ENCODE data around the gene SH3BP4.

The SH3BP4 gene

DNA sequence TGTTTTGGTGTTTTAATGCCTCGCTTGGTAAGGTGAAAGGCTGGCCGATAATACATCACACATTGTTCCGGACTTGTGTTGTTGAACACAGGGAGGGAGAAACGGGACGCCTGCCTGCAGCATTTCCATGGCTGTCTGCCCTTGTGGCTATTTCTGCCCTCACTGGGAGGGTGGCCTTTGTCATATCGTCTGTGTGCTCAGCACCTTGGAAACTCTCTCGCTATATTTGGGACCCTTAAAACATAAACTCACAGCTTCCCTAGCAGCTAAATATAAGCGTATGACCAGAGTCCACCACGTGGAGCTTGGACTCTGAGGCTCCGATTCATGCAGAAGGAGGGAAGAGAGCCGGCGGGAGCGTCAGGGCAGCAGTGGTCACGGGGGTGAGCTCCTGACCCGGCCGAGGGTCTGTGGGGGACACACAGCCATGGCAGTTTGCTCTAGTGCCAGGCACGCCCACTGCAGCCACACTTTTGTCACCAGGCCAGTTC is 111.7 kb downstream of the SH3BP4 start:
- Histone ChIP-seq H3K4me1 (no peaks in the 10 kb centered on the region), H3K9me3 (no peaks in the 10 kb centered on the region), H3K27me3 (ENCODE audit: low read depth) (no peaks in the 10 kb centered on the region), H3K36me3 (replicated peaks) (no peaks in the 10 kb centered on the region), H3K4me3 (no peak overlapping the region)
- no peak for DNase-seq (ENCODE audit: low spot score in 2 of 2)
- in situ Hi-C loops (cut with MboI; ENCODE audit: low sequenced_read_pairs) = no loop called here

DNA sequence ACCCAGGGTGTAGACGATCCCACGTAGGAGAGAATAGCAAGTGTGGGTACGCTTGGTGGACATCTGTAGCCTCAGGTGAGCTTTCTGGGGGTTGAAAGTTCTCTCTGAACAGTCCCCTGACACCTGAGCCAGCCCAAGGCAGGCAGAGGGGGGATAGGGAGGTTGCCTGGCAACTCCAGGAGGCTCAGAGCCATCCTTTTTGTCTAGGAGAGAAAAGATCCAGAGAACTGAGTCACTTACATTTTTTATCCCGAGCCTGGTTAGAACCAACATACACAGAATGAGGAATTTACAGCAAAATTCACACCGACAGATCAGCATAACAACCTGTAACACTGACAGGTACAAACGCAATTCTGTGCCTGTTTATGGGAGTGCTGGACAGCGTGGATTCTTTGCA is 113.2 kb downstream of the SH3BP4 start:
- H3K27me3 ChIP-seq (ENCODE audit: low read depth) = no peaks in the 10 kb centered on the region
- in situ Hi-C loops (cut with MboI; ENCODE audit: low sequenced_read_pairs) = no loop called here
- H3K4me3 ChIP-seq = no peak overlapping the region
- no peak for DNase-seq (ENCODE audit: low spot score in 2 of 2)
- no peaks in the 10 kb centered on the region for H3K4me1 ChIP-seq
- H3K36me3 ChIP-seq (replicated peaks) = no peaks in the 10 kb centered on the region
- no peaks in the 10 kb centered on the region for H3K9me3 ChIP-seq

DNA sequence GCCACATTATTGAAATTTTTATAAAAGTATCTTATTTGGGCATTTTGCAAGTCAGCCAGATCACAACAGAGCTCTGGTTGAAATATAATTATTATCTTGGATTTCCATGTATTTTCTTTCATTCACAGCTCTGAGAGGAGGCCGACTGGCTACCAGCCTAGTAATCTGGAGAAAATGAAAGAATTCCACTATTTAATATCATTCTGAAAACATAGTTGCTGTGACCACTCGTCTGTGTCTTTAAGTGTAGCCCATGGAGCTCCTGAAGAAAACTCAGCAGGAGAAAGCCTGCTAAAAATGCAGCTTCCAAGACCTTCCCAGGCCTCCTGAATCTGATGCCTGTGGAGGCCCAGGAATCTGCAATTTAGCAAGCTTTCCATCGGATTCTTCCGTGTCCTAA is 114.7 kb downstream of the SH3BP4 start:
- no peaks in the 10 kb centered on the region for H3K36me3 ChIP-seq (replicated peaks)
- no peak for DNase-seq (ENCODE audit: low spot score in 2 of 2)
- in situ Hi-C loops (cut with MboI; ENCODE audit: low sequenced_read_pairs) = no loop called here
- H3K4me3 ChIP-seq = no peak overlapping the region
- no peaks in the 10 kb centered on the region for H3K27me3 ChIP-seq (ENCODE audit: low read depth)
- no peaks in the 10 kb centered on the region for H3K9me3 ChIP-seq
- H3K4me1 ChIP-seq = no peaks in the 10 kb centered on the region

DNA sequence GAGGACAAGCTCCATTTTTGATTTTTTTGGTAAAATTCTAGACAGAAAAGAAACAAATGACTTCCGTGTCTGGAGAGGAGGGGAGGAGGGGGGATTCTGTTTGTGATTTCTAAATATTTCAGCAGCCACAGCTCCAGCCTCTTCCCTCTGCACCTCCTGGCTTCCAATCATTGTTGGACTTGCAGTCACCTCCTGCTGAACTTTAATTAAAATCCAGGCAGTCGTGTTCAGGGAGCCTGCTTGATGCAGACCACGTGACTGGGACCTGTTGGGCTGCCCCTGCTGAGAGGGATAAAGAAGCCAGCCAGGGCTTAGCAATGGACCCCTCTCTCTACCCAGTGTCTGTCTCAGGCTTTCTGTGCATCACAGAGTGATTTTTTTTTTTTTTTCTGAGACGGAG is 115.1 kb downstream of the SH3BP4 start:
- in situ Hi-C loops (cut with MboI; ENCODE audit: low sequenced_read_pairs) = no loop called here
- H3K4me1 ChIP-seq = no peaks in the 10 kb centered on the region
- H3K36me3 ChIP-seq (replicated peaks) = no peaks in the 10 kb centered on the region
- H3K4me3 ChIP-seq = no peak overlapping the region
- no peaks in the 10 kb centered on the region for H3K9me3 ChIP-seq
- H3K27me3 ChIP-seq (ENCODE audit: low read depth) = no peaks in the 10 kb centered on the region
- DNase-seq (ENCODE audit: low spot score in 2 of 2) = no peak

DNA sequence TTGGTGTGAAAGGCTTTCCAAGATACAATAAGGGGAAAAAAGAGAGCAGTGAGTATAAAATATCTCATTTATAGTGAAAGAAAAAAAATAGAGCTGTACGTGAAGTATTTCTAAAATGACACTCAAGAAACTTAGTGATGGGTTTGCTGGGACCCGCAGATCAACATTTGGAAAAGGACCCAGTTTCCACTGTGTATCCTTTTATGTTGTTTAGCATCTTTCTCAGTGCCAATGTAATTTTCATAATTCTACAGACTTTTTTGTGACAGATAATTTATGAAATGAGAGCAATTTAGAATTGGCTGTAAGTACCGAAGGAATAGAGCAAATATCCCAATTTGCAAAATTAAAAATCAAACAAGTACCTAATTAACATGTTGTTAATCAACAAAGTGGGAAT is 116.9 kb downstream of the SH3BP4 start:
- in situ Hi-C loops (cut with MboI; ENCODE audit: low sequenced_read_pairs) = no loop called here

DNA sequence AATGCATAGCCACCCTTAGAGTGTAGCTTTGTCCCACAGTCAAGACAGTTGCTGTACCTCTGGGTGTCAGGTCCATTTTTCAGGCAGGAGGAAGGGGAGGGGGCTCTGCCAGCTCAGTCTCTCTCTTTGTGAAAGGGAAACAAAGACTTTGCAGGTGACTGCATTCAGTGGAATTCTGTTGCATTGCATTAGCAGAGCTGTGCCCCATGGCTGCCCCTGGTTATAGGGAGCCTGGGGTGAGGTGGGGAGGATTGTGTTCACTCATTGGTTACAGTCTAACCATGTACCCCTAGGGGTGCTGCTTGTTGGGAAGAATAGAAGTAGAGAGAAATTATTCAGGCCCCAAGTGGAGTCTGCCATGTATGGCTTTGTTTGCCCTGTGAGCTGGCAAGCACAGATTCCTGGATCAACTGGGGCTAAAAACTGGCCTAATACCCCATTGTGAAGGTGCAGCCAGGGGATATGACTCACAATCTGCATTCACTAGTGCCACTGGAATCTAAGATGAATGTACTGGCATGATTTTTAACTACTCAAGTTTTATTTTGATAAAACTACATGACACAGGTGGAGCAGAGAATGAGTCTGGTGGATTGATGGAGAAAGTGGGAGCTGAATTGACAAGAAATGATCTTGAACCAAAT is 118.4 kb downstream of the SH3BP4 start:
- Histone ChIP-seq H3K4me3 (no peak overlapping the region), H3K4me1 (no peaks in the 10 kb centered on the region), H3K27me3 (ENCODE audit: low read depth) (no peaks in the 10 kb centered on the region), H3K36me3 (replicated peaks) (no peaks in the 10 kb centered on the region), H3K9me3 (no peaks in the 10 kb centered on the region)
- in situ Hi-C loops (cut with MboI; ENCODE audit: low sequenced_read_pairs) = no loop called here
- DNase-seq (ENCODE audit: low spot score in 2 of 2) = no peak

More for the DNA sequence above, 116.9 kb downstream of the SH3BP4 start:
- no peaks in the 10 kb centered on the region for H3K4me1 ChIP-seq
- no peaks in the 10 kb centered on the region for H3K36me3 ChIP-seq (replicated peaks)
- no peaks in the 10 kb centered on the region for H3K9me3 ChIP-seq
- DNase-seq (ENCODE audit: low spot score in 2 of 2) = no peak
- no peaks in the 10 kb centered on the region for H3K27me3 ChIP-seq (ENCODE audit: low read depth)
- H3K4me3 ChIP-seq = no peak overlapping the region

DNA sequence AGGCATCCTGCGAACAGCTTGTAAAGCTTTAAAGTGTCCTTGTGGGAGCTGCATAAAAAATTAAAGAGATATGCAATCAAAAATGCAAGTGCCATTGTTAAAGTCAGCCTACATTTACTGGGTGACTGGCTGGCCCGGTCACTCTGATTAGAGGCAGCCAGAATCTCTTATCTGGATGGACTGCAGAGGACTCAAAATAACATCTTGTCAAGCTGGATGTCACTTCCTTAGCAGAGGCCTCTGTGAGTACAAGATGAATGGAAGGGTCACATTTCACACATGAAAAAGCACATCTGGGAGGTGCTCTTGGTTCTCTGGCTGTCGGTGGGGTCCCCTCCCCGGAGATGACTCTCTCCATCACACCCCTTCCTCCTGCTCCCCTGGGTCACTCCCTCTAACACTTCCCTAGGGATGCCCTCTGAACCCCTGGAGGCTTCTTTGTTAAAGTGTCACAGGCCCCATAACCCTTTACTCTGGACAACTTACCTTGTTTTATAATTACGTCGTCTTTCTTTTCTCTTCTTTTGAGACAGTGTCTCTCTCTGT is 122.1 kb downstream of the SH3BP4 start:
- DNase-seq (ENCODE audit: low spot score in 2 of 2) = no peak
- H3K4me3 ChIP-seq = no peak overlapping the region
- in situ Hi-C loops (cut with MboI; ENCODE audit: low sequenced_read_pairs) = no loop called here
- H3K9me3 ChIP-seq = no peaks in the 10 kb centered on the region
- H3K27me3 ChIP-seq (ENCODE audit: low read depth) = no peaks in the 10 kb centered on the region
- no peaks in the 10 kb centered on the region for H3K4me1 ChIP-seq
- no peaks in the 10 kb centered on the region for H3K36me3 ChIP-seq (replicated peaks)

DNA sequence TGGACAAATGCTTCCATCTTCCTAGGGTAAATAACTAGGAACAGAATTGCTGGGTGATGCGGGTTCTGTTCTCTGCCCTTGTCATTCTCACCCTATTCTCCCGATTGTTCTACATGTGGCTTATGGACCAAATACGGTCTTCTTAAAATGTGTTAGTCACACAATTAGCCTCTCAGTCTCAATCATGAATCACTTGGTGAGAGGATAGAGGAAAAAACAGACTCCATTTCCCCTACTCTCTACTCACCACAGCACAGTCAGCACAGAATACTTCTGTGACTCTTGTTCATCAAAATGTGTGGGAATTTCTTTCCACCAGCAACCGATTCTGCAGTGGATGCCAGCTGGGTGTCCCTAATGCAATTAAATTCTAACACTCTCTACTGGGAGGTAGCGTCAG is 125.2 kb downstream of the SH3BP4 start:
- Histone ChIP-seq H3K36me3 (replicated peaks) (no peaks in the 10 kb centered on the region), H3K9me3 (no peaks in the 10 kb centered on the region), H3K4me3 (no peak overlapping the region), H3K4me1 (no peaks in the 10 kb centered on the region), H3K27me3 (ENCODE audit: low read depth) (no peaks in the 10 kb centered on the region)
- in situ Hi-C loops (cut with MboI; ENCODE audit: low sequenced_read_pairs) = no loop called here
- no peak for DNase-seq (ENCODE audit: low spot score in 2 of 2)

DNA sequence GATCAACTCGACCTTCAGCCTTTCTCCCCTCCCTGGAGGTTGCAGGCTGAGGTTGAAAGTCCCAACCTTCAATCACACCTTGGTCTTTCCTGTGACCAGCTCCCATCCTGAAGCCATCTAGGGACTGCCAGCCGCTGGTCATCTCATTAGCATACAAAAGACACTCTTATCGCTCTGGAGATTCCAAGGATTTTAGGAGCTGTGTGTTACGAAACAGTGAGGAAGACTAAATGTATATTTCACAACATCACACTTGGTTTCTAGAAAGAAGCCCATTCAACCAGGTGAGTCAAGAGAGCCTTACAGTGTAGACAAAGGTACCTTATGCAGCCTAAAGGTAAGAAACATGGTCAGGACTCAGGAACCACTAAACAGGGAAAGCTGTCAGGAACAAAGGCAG is 126.4 kb downstream of the SH3BP4 start:
- DNase-seq (ENCODE audit: low spot score in 2 of 2) = no peak

DNA sequence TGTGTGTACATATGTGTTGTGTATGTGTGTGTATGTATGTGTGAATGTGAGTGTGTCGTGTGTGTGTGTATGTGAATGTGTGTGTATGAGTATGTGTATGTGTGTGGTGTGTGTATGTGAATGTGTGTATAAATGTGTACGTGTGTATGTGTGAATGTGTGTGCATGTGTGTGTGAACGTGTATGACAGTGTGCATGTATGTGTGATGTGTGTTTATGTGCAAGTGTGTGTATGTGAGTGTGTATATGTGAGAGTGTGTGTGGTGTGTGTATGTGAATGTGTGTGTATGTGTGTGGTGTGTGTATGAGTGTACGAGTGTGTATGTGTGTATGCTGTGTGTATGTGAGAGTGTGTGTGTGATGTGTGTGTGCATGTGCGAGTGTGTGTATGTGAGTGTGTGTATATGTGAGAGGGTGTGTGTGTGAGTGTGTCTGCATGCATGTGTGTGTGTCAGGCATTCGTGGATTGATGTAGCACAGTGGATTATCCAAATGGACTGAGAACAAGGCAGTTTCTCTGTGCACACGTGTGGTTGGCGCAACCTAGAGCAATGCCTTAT is 127.2 kb downstream of the SH3BP4 start:
- H3K36me3 ChIP-seq (replicated peaks) = no peaks in the 10 kb centered on the region
- no peaks in the 10 kb centered on the region for H3K9me3 ChIP-seq
- no peaks in the 10 kb centered on the region for H3K27me3 ChIP-seq (ENCODE audit: low read depth)
- no peak for DNase-seq (ENCODE audit: low spot score in 2 of 2)
- in situ Hi-C loops (cut with MboI; ENCODE audit: low sequenced_read_pairs) = no loop called here
- H3K4me1 ChIP-seq = no peaks in the 10 kb centered on the region
- H3K4me3 ChIP-seq = no peak overlapping the region

More for the DNA sequence above, 126.4 kb downstream of the SH3BP4 start:
- Histone ChIP-seq H3K4me3 (no peak overlapping the region), H3K27me3 (ENCODE audit: low read depth) (no peaks in the 10 kb centered on the region), H3K36me3 (replicated peaks) (no peaks in the 10 kb centered on the region), H3K4me1 (no peaks in the 10 kb centered on the region), H3K9me3 (no peaks in the 10 kb centered on the region)
- in situ Hi-C loops (cut with MboI; ENCODE audit: low sequenced_read_pairs) = no loop called here

DNA sequence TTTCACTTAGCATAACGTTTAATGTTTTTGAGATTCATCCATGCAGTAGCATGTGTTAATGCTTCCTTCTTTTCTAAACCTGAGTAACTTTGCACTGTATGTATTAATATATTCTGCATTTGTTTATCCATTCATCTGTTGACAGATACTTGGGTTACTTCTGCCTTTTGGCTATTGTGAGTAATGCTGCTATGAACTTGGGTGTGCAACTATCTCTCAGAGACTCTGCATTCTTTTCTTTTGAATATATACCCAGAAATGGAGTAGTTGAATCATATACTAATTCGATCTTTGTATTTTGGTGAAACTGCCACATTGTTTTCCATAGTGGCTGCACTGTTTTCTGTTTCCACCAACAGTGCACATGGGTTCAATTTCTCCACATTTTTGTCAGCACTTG is 128.3 kb downstream of the SH3BP4 start:
- DNase-seq (ENCODE audit: low spot score in 2 of 2) = no peak
- H3K36me3 ChIP-seq (replicated peaks) = no peaks in the 10 kb centered on the region
- in situ Hi-C loops (cut with MboI; ENCODE audit: low sequenced_read_pairs) = no loop called here
- no peaks in the 10 kb centered on the region for H3K27me3 ChIP-seq (ENCODE audit: low read depth)
- no peaks in the 10 kb centered on the region for H3K4me1 ChIP-seq
- H3K9me3 ChIP-seq = no peaks in the 10 kb centered on the region
- H3K4me3 ChIP-seq = no peak overlapping the region

DNA sequence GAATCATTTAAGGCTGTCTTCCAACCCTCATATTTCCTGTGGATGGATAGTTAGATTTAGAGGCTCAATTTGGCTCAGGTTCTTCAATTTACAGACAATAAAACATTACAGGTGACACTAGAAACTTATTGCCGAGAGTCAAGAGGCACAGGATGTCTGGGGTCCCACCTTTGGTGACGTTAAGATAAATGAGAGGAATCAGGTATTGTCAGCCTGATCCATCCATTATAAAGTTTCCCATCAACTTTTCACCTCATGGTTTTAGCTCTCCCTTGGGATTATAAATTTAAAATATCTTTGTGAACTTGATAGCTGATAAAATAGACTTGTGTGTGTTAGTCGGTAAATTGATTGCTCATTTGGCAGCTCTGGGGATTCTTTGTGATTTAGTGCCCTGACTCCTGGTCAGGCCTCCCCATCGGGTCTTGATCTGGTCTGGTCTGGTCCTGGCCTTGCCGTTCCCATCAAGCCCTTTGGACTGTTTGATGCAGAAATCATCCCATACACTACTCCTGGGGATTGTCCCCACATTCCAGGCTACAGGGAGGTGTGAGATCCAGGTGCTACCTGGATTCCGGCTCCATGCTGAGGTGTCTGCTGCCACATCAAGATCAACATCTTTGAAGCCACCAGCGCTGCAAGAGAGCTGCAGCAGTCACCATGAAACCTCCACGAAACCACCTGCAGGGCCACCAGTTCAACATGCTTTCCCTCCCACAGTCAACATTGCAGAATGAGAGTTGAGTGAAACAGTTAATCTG is 130.9 kb downstream of the SH3BP4 start:
- no peak for DNase-seq (ENCODE audit: low spot score in 2 of 2)
- no peaks in the 10 kb centered on the region for H3K36me3 ChIP-seq (replicated peaks)
- no peak overlapping the region for H3K4me3 ChIP-seq
- H3K27me3 ChIP-seq (ENCODE audit: low read depth) = no peaks in the 10 kb centered on the region
- in situ Hi-C loops (cut with MboI; ENCODE audit: low sequenced_read_pairs) = no loop called here
- H3K4me1 ChIP-seq = no peaks in the 10 kb centered on the region
- no peaks in the 10 kb centered on the region for H3K9me3 ChIP-seq

DNA sequence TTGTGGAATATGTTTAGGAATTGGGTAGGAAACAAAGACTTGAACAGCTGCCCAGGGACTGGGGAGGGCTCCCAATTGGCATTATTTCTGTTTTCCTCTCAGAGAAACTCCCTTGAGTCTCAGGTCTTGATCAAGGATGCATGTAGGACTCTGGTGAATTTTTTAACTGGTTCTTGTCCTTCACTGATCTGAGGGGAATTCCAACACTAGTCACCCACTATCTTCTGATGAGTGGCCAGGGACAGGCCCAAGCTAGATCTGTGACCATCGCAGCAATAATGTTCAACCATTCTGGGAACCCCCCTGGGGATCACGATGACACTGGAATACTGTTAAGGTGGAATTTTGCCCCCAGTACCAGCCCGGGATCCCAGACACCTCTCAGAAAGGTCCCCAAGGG is 132.0 kb downstream of the SH3BP4 start:
- no peaks in the 10 kb centered on the region for H3K9me3 ChIP-seq
- H3K27me3 ChIP-seq (ENCODE audit: low read depth) = no peaks in the 10 kb centered on the region
- in situ Hi-C loops (cut with MboI; ENCODE audit: low sequenced_read_pairs) = no loop called here
- no peaks in the 10 kb centered on the region for H3K36me3 ChIP-seq (replicated peaks)
- no peak for DNase-seq (ENCODE audit: low spot score in 2 of 2)
- no peaks in the 10 kb centered on the region for H3K4me1 ChIP-seq
- H3K4me3 ChIP-seq = no peak overlapping the region

DNA sequence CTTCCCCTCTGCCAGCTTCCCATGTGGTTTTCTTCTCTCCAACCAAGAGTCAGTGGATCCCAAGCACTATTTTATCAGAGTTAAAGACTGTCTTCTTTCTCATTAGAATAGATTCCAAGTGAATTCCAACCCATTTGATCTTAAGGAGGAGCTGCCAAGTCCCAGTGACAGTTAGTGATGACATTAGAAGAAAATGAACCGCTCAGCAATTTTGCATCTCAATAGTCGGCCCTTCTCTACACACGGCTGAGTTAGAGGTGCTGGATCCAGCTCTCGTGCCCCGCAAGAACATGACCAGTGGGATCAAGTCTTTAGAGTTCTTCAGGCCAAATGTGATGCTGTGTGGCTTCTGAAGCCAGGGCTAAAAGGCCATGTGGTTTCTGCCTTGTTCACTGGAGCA is 132.6 kb downstream of the SH3BP4 start:
- DNase-seq (ENCODE audit: low spot score in 2 of 2) = no peak
- Histone ChIP-seq H3K36me3 (replicated peaks) (no peaks in the 10 kb centered on the region), H3K9me3 (no peaks in the 10 kb centered on the region), H3K27me3 (ENCODE audit: low read depth) (no peaks in the 10 kb centered on the region), H3K4me1 (no peaks in the 10 kb centered on the region), H3K4me3 (no peak overlapping the region)
- in situ Hi-C loops (cut with MboI; ENCODE audit: low sequenced_read_pairs) = no loop called here
